GM23338 (cell line): ENCODE data around the gene OR1L6. TPM values are rescaled to one million over a fixed set of nuclear protein-coding genes. Genes with fewer than 3 reads are reported as not detected.

ENCODE experiments used
- ATAC-seq: fragments of 200-7000 bp; cut with Tn5 transposase; 3 replicates; pipeline ENCODE4 v1.9.1; 2020
- DNase-seq: peaks from one replicate; pipeline ENCODE4 v3.0.0-alpha.2; 2015; ENCODE audit warnings: low spot score
- H2AFZ ChIP-seq: fragments of 200-600 bp; sonication (generic); 2 replicates; pipeline ENCODE4 v1.8.0; 2016; ENCODE audit warnings: antibody characterized with exemption, mild to moderate bottlenecking, moderate library complexity
- H3F3A ChIP-seq: fragments of 200-600 bp; sonication (generic); replicated peaks from 2 replicates; pipeline ENCODE4 v1.8.0; 2017; ENCODE audit warnings: antibody characterized with exemption, mixed run types, low read depth
- H3K27ac ChIP-seq: fragments of 200-600 bp; sonication (generic); 2 replicates; pipeline ENCODE4 v1.6.1; 2016; ENCODE audit warnings: low read depth
- H3K27me3 ChIP-seq: fragments of 200-600 bp; sonication (generic); 2 replicates; pipeline ENCODE4 v1.8.0; 2016; ENCODE audit warnings: mild to moderate bottlenecking, mixed run types, moderate library complexity; ENCODE audit not compliant: insufficient read depth
- H3K36me3 ChIP-seq: fragments of 200-600 bp; sonication (generic); 2 replicates; pipeline ENCODE4 v1.8.0; 2016; ENCODE audit warnings: mild to moderate bottlenecking; ENCODE audit not compliant: insufficient read depth
- H3K4me1 ChIP-seq: fragments of 200-600 bp; sonication (generic); 2 replicates; pipeline ENCODE4 v1.8.0; 2016; ENCODE audit warnings: mild to moderate bottlenecking, moderate library complexity; ENCODE audit not compliant: insufficient read depth
- H3K4me2 ChIP-seq: fragments of 200-600 bp; sonication (generic); 2 replicates; pipeline ENCODE4 v1.7.1; 2017; ENCODE audit warnings: mixed run types
- H3K4me3 ChIP-seq: fragments of 200-600 bp; sonication (generic); 2 replicates; pipeline ENCODE4 v1.6.1; 2016; ENCODE audit warnings: mixed run types
- H3K79me2 ChIP-seq: fragments of 200-600 bp; sonication (generic); replicated peaks from 2 replicates; pipeline ENCODE4 v1.8.0; 2017; ENCODE audit warnings: mild to moderate bottlenecking; ENCODE audit not compliant: insufficient read depth
- H3K9me2 ChIP-seq: fragments of 200-600 bp; sonication (generic); 2 replicates; pipeline ENCODE4 v1.8.0; 2017; ENCODE audit not compliant: insufficient read depth
- H4K20me1 ChIP-seq: fragments of 200-600 bp; sonication (generic); replicated peaks from 2 replicates; pipeline ENCODE4 v1.8.0; 2017; ENCODE audit warnings: mild to moderate bottlenecking; ENCODE audit not compliant: insufficient read depth
- H3K27ac Mint-ChIP-seq: 2 replicates; pipeline ENCODE4 v1.8.0; 2020; ENCODE audit warnings: inconsistent platforms, mild to moderate bottlenecking, moderate library complexity, mixed read lengths
- H3K27me3 Mint-ChIP-seq: 3 replicates; pipeline ENCODE4 v1.8.0; 2022; ENCODE audit warnings: low read depth, mild to moderate bottlenecking, moderate library complexity, mixed read lengths, inconsistent platforms; ENCODE audit not compliant: insufficient read depth, poor library complexity
- H3K36me3 Mint-ChIP-seq: 3 replicates; pipeline ENCODE4 v1.8.0; 2021; ENCODE audit warnings: low read depth, mild to moderate bottlenecking, inconsistent platforms, moderate library complexity, mixed read lengths
- H3K4me1 Mint-ChIP-seq: 3 replicates; pipeline ENCODE4 v1.8.0; 2020; ENCODE audit warnings: mild to moderate bottlenecking, inconsistent platforms, mixed read lengths
- H3K4me3 Mint-ChIP-seq: 3 replicates; pipeline ENCODE4 v1.8.0; 2021; ENCODE audit warnings: moderate library complexity, mild to moderate bottlenecking, inconsistent platforms, mixed read lengths
- H3K9me3 Mint-ChIP-seq: 3 replicates; pipeline ENCODE4 v1.8.0; 2020; ENCODE audit warnings: moderate library complexity, mild to moderate bottlenecking, inconsistent platforms, mixed read lengths
- polyA plus RNA-seq: library from polyadenylated mRNA; unstranded; fragments of >200 nt; fragmentation: Nextera tagmentation; extraction: Ambion mirVana; gene quantifications from 2 replicates; pipeline ENCODE4 v1.2.1, GENCODE V29; 2016
- total RNA-seq: library from RNA; depleted of rRNA; stranded (reverse); fragments of >200 nt; shearing (Covaris generic); gene quantifications from 2 replicates; pipeline ENCODE4 v1.2.3, GENCODE V29; 2014; rRNA removed
- TF ChIP-seq, protein P1 (sequence below), 2 experiments: fragments of 200-600 bp in 1 of 2; sonication (generic) in 1 of 2; conservative IDR thresholded peaks; 2 replicates each; pipeline versions ENCODE4 v1.5.1 to v1.6.1; 2016 to 2017; ENCODE audit warnings: antibody characterized with exemption in 2 of 2, low read depth in 2 of 2, mild to moderate bottlenecking in 2 of 2, moderate library complexity in 1 of 2
- TF ChIP-seq, protein P2 (sequence below): fragments of 250-450 bp; sonication (Bioruptor Pico); IDR thresholded peaks from 2 replicates; pipeline ENCODE4 v1.5.0; 2020; ENCODE audit warnings: mild to moderate bottlenecking, moderate library complexity

The OR1L6 gene
- total and polyA plus RNA-seq, 2 experiments from 2014 or later, result not detected

DNA sequence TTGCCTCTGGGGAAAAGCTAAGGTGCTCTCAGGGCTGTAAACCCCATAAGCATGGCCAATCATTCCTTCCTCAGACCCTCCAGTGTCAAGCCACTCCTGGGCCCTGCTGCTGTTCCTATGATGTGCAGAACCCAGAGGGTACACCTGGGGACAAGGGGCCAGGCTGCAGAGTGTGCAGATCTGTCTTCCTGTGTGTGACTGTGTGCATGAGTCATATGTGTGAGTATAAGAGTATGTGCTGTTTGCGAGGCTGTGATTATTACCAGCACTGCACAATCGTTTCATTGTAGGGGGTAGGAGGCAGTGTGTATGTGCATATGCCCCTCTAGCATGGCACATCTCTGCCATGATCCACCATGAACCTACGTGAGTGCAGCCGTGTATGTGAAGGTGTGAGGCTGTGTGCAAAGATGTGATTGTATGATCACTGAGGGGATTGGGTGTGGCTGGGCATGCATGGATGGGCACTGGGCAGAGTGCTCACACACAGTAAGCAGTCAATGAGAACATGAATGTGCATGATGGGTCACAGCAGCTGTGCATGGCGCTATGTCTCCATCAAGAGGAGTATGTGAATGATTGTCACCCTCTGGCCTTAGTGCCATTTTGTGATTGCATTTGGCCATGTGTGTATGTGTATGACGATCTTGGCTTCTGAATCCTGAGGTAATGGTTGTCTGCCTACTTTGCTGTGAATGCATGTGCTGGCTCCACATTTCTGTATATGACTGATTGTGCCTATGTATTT lies 55.4 kb downstream of the OR1L6 start:
- TF ChIP-seq, protein P1, sequence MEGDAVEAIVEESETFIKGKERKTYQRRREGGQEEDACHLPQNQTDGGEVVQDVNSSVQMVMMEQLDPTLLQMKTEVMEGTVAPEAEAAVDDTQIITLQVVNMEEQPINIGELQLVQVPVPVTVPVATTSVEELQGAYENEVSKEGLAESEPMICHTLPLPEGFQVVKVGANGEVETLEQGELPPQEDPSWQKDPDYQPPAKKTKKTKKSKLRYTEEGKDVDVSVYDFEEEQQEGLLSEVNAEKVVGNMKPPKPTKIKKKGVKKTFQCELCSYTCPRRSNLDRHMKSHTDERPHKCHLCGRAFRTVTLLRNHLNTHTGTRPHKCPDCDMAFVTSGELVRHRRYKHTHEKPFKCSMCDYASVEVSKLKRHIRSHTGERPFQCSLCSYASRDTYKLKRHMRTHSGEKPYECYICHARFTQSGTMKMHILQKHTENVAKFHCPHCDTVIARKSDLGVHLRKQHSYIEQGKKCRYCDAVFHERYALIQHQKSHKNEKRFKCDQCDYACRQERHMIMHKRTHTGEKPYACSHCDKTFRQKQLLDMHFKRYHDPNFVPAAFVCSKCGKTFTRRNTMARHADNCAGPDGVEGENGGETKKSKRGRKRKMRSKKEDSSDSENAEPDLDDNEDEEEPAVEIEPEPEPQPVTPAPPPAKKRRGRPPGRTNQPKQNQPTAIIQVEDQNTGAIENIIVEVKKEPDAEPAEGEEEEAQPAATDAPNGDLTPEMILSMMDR (conservative IDR thresholded peaks at IDR 0.05; ENCODE audit: low read depth in 2 of 2), result peak in 1 of 2 experiments; percentile 25; a peak in 1 of 4 replicates
- TF ChIP-seq, protein P2, sequence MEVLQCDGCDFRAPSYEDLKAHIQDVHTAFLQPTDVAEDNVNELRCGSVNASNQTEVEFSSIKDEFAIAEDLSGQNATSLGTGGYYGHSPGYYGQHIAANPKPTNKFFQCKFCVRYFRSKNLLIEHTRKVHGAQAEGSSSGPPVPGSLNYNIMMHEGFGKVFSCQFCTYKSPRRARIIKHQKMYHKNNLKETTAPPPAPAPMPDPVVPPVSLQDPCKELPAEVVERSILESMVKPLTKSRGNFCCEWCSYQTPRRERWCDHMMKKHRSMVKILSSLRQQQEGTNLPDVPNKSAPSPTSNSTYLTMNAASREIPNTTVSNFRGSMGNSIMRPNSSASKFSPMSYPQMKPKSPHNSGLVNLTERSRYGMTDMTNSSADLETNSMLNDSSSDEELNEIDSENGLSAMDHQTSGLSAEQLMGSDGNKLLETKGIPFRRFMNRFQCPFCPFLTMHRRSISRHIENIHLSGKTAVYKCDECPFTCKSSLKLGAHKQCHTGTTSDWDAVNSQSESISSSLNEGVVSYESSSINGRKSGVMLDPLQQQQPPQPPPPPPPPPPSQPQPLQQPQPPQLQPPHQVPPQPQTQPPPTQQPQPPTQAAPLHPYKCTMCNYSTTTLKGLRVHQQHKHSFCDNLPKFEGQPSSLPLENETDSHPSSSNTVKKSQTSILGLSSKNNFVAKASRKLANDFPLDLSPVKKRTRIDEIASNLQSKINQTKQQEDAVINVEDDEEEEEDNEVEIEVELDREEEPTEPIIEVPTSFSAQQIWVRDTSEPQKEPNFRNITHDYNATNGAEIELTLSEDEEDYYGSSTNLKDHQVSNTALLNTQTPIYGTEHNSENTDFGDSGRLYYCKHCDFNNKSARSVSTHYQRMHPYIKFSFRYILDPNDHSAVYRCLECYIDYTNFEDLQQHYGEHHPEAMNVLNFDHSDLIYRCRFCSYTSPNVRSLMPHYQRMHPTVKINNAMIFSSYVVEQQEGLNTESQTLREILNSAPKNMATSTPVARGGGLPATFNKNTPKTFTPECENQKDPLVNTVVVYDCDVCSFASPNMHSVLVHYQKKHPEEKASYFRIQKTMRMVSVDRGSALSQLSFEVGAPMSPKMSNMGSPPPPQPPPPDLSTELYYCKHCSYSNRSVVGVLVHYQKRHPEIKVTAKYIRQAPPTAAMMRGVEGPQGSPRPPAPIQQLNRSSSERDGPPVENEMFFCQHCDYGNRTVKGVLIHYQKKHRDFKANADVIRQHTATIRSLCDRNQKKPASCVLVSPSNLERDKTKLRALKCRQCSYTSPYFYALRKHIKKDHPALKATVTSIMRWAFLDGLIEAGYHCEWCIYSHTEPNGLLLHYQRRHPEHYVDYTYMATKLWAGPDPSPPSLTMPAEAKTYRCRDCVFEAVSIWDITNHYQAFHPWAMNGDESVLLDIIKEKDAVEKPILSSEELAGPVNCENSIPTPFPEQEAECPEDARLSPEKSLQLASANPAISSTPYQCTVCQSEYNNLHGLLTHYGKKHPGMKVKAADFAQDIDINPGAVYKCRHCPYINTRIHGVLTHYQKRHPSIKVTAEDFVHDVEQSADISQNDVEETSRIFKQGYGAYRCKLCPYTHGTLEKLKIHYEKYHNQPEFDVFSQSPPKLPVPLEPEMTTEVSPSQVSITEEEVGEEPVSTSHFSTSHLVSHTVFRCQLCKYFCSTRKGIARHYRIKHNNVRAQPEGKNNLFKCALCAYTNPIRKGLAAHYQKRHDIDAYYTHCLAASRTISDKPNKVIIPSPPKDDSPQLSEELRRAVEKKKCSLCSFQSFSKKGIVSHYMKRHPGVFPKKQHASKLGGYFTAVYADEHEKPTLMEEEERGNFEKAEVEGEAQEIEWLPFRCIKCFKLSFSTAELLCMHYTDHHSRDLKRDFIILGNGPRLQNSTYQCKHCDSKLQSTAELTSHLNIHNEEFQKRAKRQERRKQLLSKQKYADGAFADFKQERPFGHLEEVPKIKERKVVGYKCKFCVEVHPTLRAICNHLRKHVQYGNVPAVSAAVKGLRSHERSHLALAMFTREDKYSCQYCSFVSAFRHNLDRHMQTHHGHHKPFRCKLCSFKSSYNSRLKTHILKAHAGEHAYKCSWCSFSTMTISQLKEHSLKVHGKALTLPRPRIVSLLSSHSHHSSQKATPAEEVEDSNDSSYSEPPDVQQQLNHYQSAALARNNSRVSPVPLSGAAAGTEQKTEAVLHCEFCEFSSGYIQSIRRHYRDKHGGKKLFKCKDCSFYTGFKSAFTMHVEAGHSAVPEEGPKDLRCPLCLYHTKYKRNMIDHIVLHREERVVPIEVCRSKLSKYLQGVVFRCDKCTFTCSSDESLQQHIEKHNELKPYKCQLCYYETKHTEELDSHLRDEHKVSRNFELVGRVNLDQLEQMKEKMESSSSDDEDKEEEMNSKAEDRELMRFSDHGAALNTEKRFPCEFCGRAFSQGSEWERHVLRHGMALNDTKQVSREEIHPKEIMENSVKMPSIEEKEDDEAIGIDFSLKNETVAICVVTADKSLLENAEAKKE (CRISPR knock-in tag), result no peak
- H3K4me1 Mint-ChIP-seq, result no peaks in the 10 kb centered on the region
- H3K36me3 ChIP-seq, result no peaks in the 10 kb centered on the region
- H3K9me3 Mint-ChIP-seq, result peaks cover 91% of the 10 kb centered on the region
- H3K4me1 ChIP-seq, result no peaks in the 10 kb centered on the region
- peaks cover 3% of the 10 kb centered on the region for H3K27me3 Mint-ChIP-seq
- no peaks in the 10 kb centered on the region for H3K9me2 ChIP-seq
- H3K27ac Mint-ChIP-seq, result no peak overlapping the region
- no peak overlapping the region for H3K4me3 ChIP-seq
- H3F3A ChIP-seq, result no peaks in the 10 kb centered on the region
- no peaks in the 10 kb centered on the region for H3K27me3 ChIP-seq
- H3K27ac ChIP-seq, result no peak overlapping the region
- DNase-seq (no peak), ATAC-seq (no peak)
- no peak overlapping the region for H3K4me3 Mint-ChIP-seq
- H3K79me2 ChIP-seq, result no peaks in the 10 kb centered on the region
- H2AFZ ChIP-seq, result no peak overlapping the region
- no peak overlapping the region for H3K4me2 ChIP-seq
- H4K20me1 ChIP-seq, result no peaks in the 10 kb centered on the region
- peaks cover 17% of the 10 kb centered on the region for H3K36me3 Mint-ChIP-seq

Other genes starting within 250 kb of the OR1L6 start
- gene OR1J2, start 231.5 kb upstream of the OR1L6 start, total RNA-seq, result not detected in 2 replicates
- not detected in 2 replicates for gene OR1J2, start 231.5 kb upstream of the OR1L6 start, polyA plus RNA-seq
- gene OR1J4, start 223.2 kb upstream of the OR1L6 start, total RNA-seq, result not detected in 2 replicates
- gene OR1J4, start 223.2 kb upstream of the OR1L6 start, polyA plus RNA-seq, result not detected in 2 replicates
- gene OR1N1, start 215.0 kb upstream of the OR1L6 start, total RNA-seq, result not detected in 2 replicates
- gene OR1N1, start 215.0 kb upstream of the OR1L6 start, polyA plus RNA-seq, result not detected in 2 replicates
- not detected in 2 replicates for gene OR1N2, start 189.2 kb upstream of the OR1L6 start, total RNA-seq
- not detected in 2 replicates for gene OR1N2, start 189.2 kb upstream of the OR1L6 start, polyA plus RNA-seq
- not detected in 2 replicates for gene OR1L8, start 158.9 kb upstream of the OR1L6 start, total RNA-seq
- gene OR1L8, start 158.9 kb upstream of the OR1L6 start, polyA plus RNA-seq, result not detected in 2 replicates
- gene OR1Q1, start 127.6 kb upstream of the OR1L6 start, total RNA-seq, result not detected in 2 replicates
- gene OR1Q1, start 127.6 kb upstream of the OR1L6 start, polyA plus RNA-seq, result not detected in 2 replicates
- not detected in 2 replicates for gene OR1B1, start 84.7 kb upstream of the OR1L6 start, total RNA-seq
- not detected in 2 replicates for gene OR1B1, start 84.7 kb upstream of the OR1L6 start, polyA plus RNA-seq
- gene OR1L1, start 80.6 kb upstream of the OR1L6 start, total RNA-seq, result not detected in 2 replicates
- not detected in 2 replicates for gene OR1L1, start 80.6 kb upstream of the OR1L6 start, polyA plus RNA-seq
- not detected in 2 replicates for gene OR1L3, start 67.2 kb upstream of the OR1L6 start, total RNA-seq
- not detected in 2 replicates for gene OR1L3, start 67.2 kb upstream of the OR1L6 start, polyA plus RNA-seq
- gene OR1L4, start 18.3 kb upstream of the OR1L6 start, total RNA-seq, result not detected in 2 replicates
- gene OR1L4, start 18.3 kb upstream of the OR1L6 start, polyA plus RNA-seq, result not detected in 2 replicates
- gene OR5C1, start 46.6 kb downstream of the OR1L6 start, total RNA-seq, result not detected in 2 replicates
- gene OR5C1, start 46.6 kb downstream of the OR1L6 start, polyA plus RNA-seq, result not detected in 2 replicates
- not detected in 2 replicates for gene OR1K1, start 57.8 kb downstream of the OR1L6 start, total RNA-seq
- not detected in 2 replicates for gene OR1K1, start 57.8 kb downstream of the OR1L6 start, polyA plus RNA-seq
- gene PDCL, start 86.3 kb downstream of the OR1L6 start, total RNA-seq, result 21.2 and 26.6 TPM in 2 replicates
- 15.5 and 16.6 TPM in 2 replicates for gene PDCL, start 86.3 kb downstream of the OR1L6 start, polyA plus RNA-seq
- 37.5 and 42.1 TPM in 2 replicates for gene RC3H2, start 163.1 kb downstream of the OR1L6 start, total RNA-seq
- gene RC3H2, start 163.1 kb downstream of the OR1L6 start, polyA plus RNA-seq, result 20.6 and 24.9 TPM in 2 replicates
- 12.7 and 16.9 TPM in 2 replicates for gene ZBTB6, start 171.0 kb downstream of the OR1L6 start, total RNA-seq
- 3.2 and 4.0 TPM in 2 replicates for gene ZBTB6, start 171.0 kb downstream of the OR1L6 start, polyA plus RNA-seq
- 9.0 and 9.7 TPM in 2 replicates for gene ZBTB26, start 189.2 kb downstream of the OR1L6 start, total RNA-seq
- 2.7 and 3.0 TPM in 2 replicates for gene ZBTB26, start 189.2 kb downstream of the OR1L6 start, polyA plus RNA-seq
- gene RABGAP1, start 198.7 kb downstream of the OR1L6 start, total RNA-seq, result 33.9 and 34.0 TPM in 2 replicates
- gene RABGAP1, start 198.7 kb downstream of the OR1L6 start, polyA plus RNA-seq, result 8.1 and 8.5 TPM in 2 replicates